GM19455 (cell line): ENCODE data around the gene GAA.
"Not testable (repeated sequence)": the region's sequence is repeated elsewhere in the genome, so short reads cannot be mapped to it uniquely, and the experiment has no call there.

ENCODE experiments used
- ATAC-seq: cut with Tn5 transposase; IDR thresholded peaks from one replicate; pipeline ENCODE4 v1.9.1; 2021; ENCODE audit not compliant: unreplicated experiment

GAA gene

GRCh38 chr17:80082403-80083135 is 18.8 kb upstream of the GAA start:
- no peak for ATAC-seq

GRCh38 chr17:80083136-80083661 is 18.2 kb upstream of the GAA start:
- ATAC-seq, result no peak

- ATAC-seq, result no peak
Observed at GRCh38 chr17:80084773-80085172, 16.6 kb upstream of the GAA start.

GRCh38 chr17:80086081-80086480 is 15.3 kb upstream of the GAA start:
- ATAC-seq, result no peak

GRCh38 chr17:80086616-80087015 is 14.8 kb upstream of the GAA start:
- ATAC-seq, result no peak

- ATAC-seq, result no peak
Observed at GRCh38 chr17:80087346-80088265, 13.8 kb upstream of the GAA start.

- ATAC-seq, result no peak
Observed at GRCh38 chr17:80089762-80090161, 11.6 kb upstream of the GAA start.

- ATAC-seq, result not testable (repeated sequence)
Observed at GRCh38 chr17:80090164-80090563, 11.2 kb upstream of the GAA start.

- ATAC-seq, result no peak
Observed at GRCh38 chr17:80091376-80091775, 10.0 kb upstream of the GAA start.

- no peak for ATAC-seq
Observed at GRCh38 chr17:80092959-80093358, 8.4 kb upstream of the GAA start.

GRCh38 chr17:80095038-80095843 is 6.1 kb upstream of the GAA start:
- no peak for ATAC-seq

- no peak for ATAC-seq
Observed at GRCh38 chr17:80095844-80096475, 5.4 kb upstream of the GAA start.

GRCh38 chr17:80096561-80097021 is 4.8 kb upstream of the GAA start:
- no peak for ATAC-seq

GRCh38 chr17:80097127-80097621 is 4.2 kb upstream of the GAA start:
- no peak for ATAC-seq

GRCh38 chr17:80097844-80098691 is 3.3 kb upstream of the GAA start:
- no peak for ATAC-seq

- ATAC-seq, result no peak
Observed at GRCh38 chr17:80099291-80100034, 1.9 kb upstream of the GAA start.

GRCh38 chr17:80100035-80100323 is 1.4 kb upstream of the GAA start:
- ATAC-seq, result no peak

- peak; percentile 2 for ATAC-seq
Observed at GRCh38 chr17:80101946-80102663, 724 bp downstream of the GAA start.
